Measurements from ENCODE around the gene TMED6.

The TMED6 gene

DNA sequence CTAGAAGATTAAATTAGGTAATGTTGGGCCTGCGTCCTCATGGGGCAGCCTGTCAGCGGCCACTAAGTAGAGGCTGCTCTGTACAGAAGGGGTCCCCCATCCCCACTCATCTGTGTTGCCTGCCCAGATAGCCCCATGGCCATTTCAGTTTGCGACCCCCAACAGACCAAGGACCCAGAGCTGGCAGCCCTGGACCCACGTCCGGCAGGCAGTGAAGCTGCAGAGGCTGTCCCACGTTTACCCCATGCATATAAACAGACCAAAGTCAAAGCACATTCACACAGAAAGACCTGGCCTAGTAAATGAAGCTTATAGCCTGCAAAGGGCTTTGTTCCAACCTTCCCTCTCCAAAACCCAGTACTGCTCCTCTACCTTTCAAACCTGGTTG, 25.8 kb downstream of the TMED6 start:
- Histone ChIP-seq H3K9me3 (ENCODE audit: control insufficient read depth in 2 of 2, low read length in 2 of 2) (no peaks in the 10 kb centered on the region), H3K36me3 (ENCODE audit: control insufficient read depth in 2 of 2, insufficient read depth in 2 of 2, low read length in 2 of 2) (peaks cover 35 to 44% of the 10 kb centered on the region in 2 donors), H3K9ac (ENCODE audit: low read depth in 1 of 2, low read length in 2 of 2) (no peak overlapping the region), H3K27me3 (ENCODE audit: control insufficient read depth in 2 of 2, insufficient read depth in 2 of 2, low read length in 2 of 2) (no peaks in the 10 kb centered on the region), H3K4me1 (ENCODE audit: control insufficient read depth in 2 of 2, insufficient read depth in 2 of 2, low read length in 2 of 2) (peaks cover 24 to 44% of the 10 kb centered on the region in 2 donors), H3K4me3 (ENCODE audit: low read length in 2 of 2) (peak overlapping the region in 1 of 2 donors; percentile 10), H3K27ac (ENCODE audit: low read depth in 2 of 2, low read length in 2 of 2) (peak overlapping the region; percentile 15 to 49)

- H3K9me3 ChIP-seq (ENCODE audit: control insufficient read depth in 2 of 2, low read length in 2 of 2), result no peaks in the 10 kb centered on the region
- H3K27me3 ChIP-seq (ENCODE audit: control insufficient read depth in 2 of 2, insufficient read depth in 2 of 2, low read length in 2 of 2), result no peaks in the 10 kb centered on the region
- H3K4me1 ChIP-seq (ENCODE audit: control insufficient read depth in 2 of 2, insufficient read depth in 2 of 2, low read length in 2 of 2), result peaks cover 23 to 44% of the 10 kb centered on the region in 2 donors
- peaks cover 45 to 55% of the 10 kb centered on the region in 2 donors for H3K36me3 ChIP-seq (ENCODE audit: control insufficient read depth in 2 of 2, insufficient read depth in 2 of 2, low read length in 2 of 2)
- H3K27ac ChIP-seq (ENCODE audit: low read depth in 2 of 2, low read length in 2 of 2), result no peak overlapping the region
- no peak overlapping the region for H3K9ac ChIP-seq (ENCODE audit: low read depth in 1 of 2, low read length in 2 of 2)
- H3K4me3 ChIP-seq (ENCODE audit: low read length in 2 of 2), result no peak overlapping the region
These were observed 26.9 kb downstream of the TMED6 start for GRCh38 chr16:69324585-69325253.

DNA sequence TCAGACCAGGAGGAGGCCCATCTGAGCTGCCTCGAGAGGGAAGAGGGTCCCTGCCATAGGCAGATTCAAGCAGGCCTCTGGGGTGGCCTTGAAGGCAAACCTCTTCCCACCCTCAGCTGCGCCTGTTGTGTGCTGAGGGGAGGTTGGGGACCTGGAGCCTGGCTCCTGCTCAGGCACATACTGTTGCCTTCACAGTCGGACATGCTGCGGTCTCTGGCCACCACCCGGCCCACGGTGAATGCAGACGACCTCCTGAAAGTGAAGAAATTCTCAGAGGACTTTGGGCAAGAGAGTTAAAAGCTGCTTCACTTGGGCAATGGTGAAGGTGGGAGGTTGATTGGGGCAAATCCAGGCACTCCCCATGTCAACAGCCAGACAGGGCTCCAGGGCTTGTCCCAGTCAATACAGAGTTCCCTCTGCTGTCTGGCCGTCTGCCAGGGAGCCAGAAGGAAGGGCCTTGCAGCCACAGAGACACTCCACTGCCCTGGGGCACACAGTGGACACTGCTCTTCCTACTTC, 27.5 kb downstream of the TMED6 start:
- H3K9ac ChIP-seq (ENCODE audit: low read depth in 1 of 2, low read length in 2 of 2), result no peak overlapping the region
- H3K4me1 ChIP-seq (ENCODE audit: control insufficient read depth in 2 of 2, insufficient read depth in 2 of 2, low read length in 2 of 2), result peaks cover 17 to 38% of the 10 kb centered on the region in 2 donors
- no peaks in the 10 kb centered on the region for H3K27me3 ChIP-seq (ENCODE audit: control insufficient read depth in 2 of 2, insufficient read depth in 2 of 2, low read length in 2 of 2)
- peaks cover 51 to 62% of the 10 kb centered on the region in 2 donors for H3K36me3 ChIP-seq (ENCODE audit: control insufficient read depth in 2 of 2, insufficient read depth in 2 of 2, low read length in 2 of 2)
- H3K27ac ChIP-seq (ENCODE audit: low read depth in 2 of 2, low read length in 2 of 2), result no peak overlapping the region
- H3K4me3 ChIP-seq (ENCODE audit: low read length in 2 of 2), result no peak overlapping the region
- no peaks in the 10 kb centered on the region for H3K9me3 ChIP-seq (ENCODE audit: control insufficient read depth in 2 of 2, low read length in 2 of 2)

DNA sequence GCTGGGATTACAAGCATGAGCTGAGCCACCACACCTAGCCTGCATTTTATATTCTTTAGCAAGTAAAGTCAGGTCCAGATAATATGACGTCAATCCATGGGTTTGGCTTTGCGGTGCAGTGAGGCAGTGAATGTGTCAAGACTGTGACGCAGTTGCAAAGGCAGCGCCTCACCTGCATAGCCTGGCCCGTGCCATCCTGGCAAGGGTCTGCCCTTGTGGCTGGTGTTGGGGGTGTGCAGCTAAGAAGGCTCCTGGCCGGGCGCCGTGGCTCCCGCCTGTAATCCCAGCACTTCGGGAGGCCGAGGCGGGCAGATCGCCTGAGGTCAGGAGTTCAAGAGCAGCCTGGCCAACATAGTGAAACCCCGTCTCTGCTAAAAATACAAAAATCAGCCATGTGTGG, 28.2 kb downstream of the TMED6 start:
- H3K4me3 ChIP-seq (ENCODE audit: low read length in 2 of 2), result no peak overlapping the region
- no peak overlapping the region for H3K9ac ChIP-seq (ENCODE audit: low read depth in 1 of 2, low read length in 2 of 2)
- no peaks in the 10 kb centered on the region for H3K27me3 ChIP-seq (ENCODE audit: control insufficient read depth in 2 of 2, insufficient read depth in 2 of 2, low read length in 2 of 2)
- peaks cover 58 to 66% of the 10 kb centered on the region in 2 donors for H3K36me3 ChIP-seq (ENCODE audit: control insufficient read depth in 2 of 2, insufficient read depth in 2 of 2, low read length in 2 of 2)
- H3K27ac ChIP-seq (ENCODE audit: low read depth in 2 of 2, low read length in 2 of 2), result no peak overlapping the region
- no peaks in the 10 kb centered on the region for H3K9me3 ChIP-seq (ENCODE audit: control insufficient read depth in 2 of 2, low read length in 2 of 2)
- peaks cover 10 to 32% of the 10 kb centered on the region in 2 donors for H3K4me1 ChIP-seq (ENCODE audit: control insufficient read depth in 2 of 2, insufficient read depth in 2 of 2, low read length in 2 of 2)

DNA sequence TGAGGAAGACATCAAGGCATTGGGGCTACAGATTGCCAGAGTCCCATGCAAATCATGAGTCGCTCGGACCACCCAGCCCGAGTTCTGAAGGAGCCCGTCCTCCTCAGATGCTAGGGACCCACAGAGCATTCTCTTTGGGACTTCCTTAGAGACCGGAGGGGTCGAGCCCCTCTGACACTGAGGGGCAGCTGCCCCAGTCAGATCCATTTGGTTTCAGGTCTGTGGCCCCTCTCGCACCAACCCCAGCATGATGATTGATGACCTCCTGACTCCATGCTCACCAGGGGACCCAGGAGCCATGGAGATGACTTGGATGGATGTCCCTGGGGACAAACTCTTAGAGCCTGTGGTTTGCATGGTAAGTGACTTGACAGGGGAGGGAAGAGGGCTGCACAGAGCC, 29.2 kb downstream of the TMED6 start:
- H3K9ac ChIP-seq (ENCODE audit: low read depth in 1 of 2, low read length in 2 of 2), result no peak overlapping the region
- no peak overlapping the region for H3K4me3 ChIP-seq (ENCODE audit: low read length in 2 of 2)
- no peaks in the 10 kb centered on the region for H3K27me3 ChIP-seq (ENCODE audit: control insufficient read depth in 2 of 2, insufficient read depth in 2 of 2, low read length in 2 of 2)
- peaks cover 63 to 71% of the 10 kb centered on the region in 2 donors for H3K36me3 ChIP-seq (ENCODE audit: control insufficient read depth in 2 of 2, insufficient read depth in 2 of 2, low read length in 2 of 2)
- H3K27ac ChIP-seq (ENCODE audit: low read depth in 2 of 2, low read length in 2 of 2), result no peak overlapping the region
- peaks cover 7 to 27% of the 10 kb centered on the region in 2 donors for H3K4me1 ChIP-seq (ENCODE audit: control insufficient read depth in 2 of 2, insufficient read depth in 2 of 2, low read length in 2 of 2)
- no peaks in the 10 kb centered on the region for H3K9me3 ChIP-seq (ENCODE audit: control insufficient read depth in 2 of 2, low read length in 2 of 2)

GRCh38 chr16:69321080-69321479, 30.5 kb downstream of the TMED6 start:
- H3K4me1 ChIP-seq (ENCODE audit: control insufficient read depth in 2 of 2, insufficient read depth in 2 of 2, low read length in 2 of 2), result peaks cover 5 to 15% of the 10 kb centered on the region in 2 donors
- no peaks in the 10 kb centered on the region for H3K9me3 ChIP-seq (ENCODE audit: control insufficient read depth in 2 of 2, low read length in 2 of 2)
- H3K27me3 ChIP-seq (ENCODE audit: control insufficient read depth in 2 of 2, insufficient read depth in 2 of 2, low read length in 2 of 2), result no peaks in the 10 kb centered on the region
- H3K36me3 ChIP-seq (ENCODE audit: control insufficient read depth in 2 of 2, insufficient read depth in 2 of 2, low read length in 2 of 2), result peaks cover 74 to 81% of the 10 kb centered on the region in 2 donors
- H3K4me3 ChIP-seq (ENCODE audit: low read length in 2 of 2), result no peak overlapping the region
- no peak overlapping the region for H3K27ac ChIP-seq (ENCODE audit: low read depth in 2 of 2, low read length in 2 of 2)
- no peak overlapping the region for H3K9ac ChIP-seq (ENCODE audit: low read depth in 1 of 2, low read length in 2 of 2)

GRCh38 chr16:69320740-69321073, 30.9 kb downstream of the TMED6 start:
- no peak overlapping the region for H3K9ac ChIP-seq (ENCODE audit: low read depth in 1 of 2, low read length in 2 of 2)
- H3K4me3 ChIP-seq (ENCODE audit: low read length in 2 of 2), result no peak overlapping the region
- no peaks in the 10 kb centered on the region for H3K27me3 ChIP-seq (ENCODE audit: control insufficient read depth in 2 of 2, insufficient read depth in 2 of 2, low read length in 2 of 2)
- no peak overlapping the region for H3K27ac ChIP-seq (ENCODE audit: low read depth in 2 of 2, low read length in 2 of 2)
- peaks cover 78 to 81% of the 10 kb centered on the region in 2 donors for H3K36me3 ChIP-seq (ENCODE audit: control insufficient read depth in 2 of 2, insufficient read depth in 2 of 2, low read length in 2 of 2)
- H3K4me1 ChIP-seq (ENCODE audit: control insufficient read depth in 2 of 2, insufficient read depth in 2 of 2, low read length in 2 of 2), result peaks cover 1 to 11% of the 10 kb centered on the region in 2 donors
- no peaks in the 10 kb centered on the region for H3K9me3 ChIP-seq (ENCODE audit: control insufficient read depth in 2 of 2, low read length in 2 of 2)

DNA sequence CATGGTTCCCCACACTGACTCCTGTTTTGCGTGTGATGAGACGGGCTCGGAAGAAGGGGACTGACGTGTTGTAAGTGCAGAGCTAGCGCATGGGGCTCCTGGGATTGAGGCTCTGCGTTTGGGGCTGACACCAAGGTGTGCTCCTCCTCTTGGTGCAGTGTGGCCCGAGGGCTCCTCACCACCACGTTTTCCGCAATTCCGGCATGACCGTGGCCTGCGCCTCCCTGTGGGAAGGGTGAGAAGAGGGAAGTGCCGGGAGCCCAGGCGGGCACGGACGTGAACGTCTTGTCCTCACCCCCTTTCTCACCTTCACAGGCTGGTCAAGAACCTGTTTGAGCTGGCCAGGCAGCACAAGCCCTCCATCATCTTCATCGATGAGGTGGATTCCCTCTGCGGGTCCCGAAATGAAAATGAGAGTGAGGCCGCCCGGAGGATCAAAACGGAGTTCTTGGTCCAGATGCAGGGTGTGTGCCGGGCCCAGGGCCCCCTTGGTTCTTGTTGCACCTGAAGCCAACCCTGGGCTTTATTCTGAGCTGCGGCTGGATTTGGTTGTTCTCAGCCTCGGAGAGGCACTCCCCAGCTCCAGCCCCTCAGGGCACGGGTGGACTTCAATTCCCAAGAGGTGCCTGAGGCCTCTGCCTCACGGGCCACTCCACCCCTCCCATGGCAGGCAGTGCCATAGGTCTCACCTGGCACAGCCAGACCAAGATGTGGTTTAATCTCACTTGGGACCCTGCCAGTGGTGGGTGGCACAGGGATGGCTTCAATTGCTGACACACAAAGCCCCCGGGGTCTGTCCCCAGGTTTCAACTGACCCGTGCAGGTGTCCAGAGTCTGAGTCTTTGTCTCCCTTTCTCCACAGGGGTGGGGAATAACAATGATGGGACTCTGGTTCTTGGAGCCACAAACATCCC, 31.5 kb downstream of the TMED6 start:
- H3K27ac ChIP-seq (ENCODE audit: low read depth in 2 of 2, low read length in 2 of 2), result no peak overlapping the region
- no peak overlapping the region for H3K4me3 ChIP-seq (ENCODE audit: low read length in 2 of 2)
- H3K36me3 ChIP-seq (ENCODE audit: control insufficient read depth in 2 of 2, insufficient read depth in 2 of 2, low read length in 2 of 2), result peaks cover 79 to 81% of the 10 kb centered on the region in 2 donors

DNA sequence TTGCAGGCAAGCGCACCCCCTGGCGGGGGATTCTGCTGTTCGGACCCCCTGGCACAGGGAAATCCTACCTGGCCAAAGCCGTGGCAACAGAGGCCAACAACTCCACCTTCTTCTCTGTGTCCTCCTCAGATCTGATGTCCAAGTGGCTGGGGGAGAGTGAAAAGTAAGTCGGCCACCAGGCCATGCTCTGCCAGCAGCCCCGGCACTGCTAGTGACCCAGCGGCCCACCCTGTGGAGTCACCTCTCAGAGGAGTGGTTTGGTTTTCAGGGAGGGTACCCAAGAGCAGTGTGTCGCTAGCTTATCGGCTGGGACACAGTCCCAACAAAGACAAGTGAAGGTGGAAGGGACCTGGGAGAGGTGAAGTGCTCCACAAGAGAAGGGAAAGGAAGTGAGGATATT, 32.2 kb downstream of the TMED6 start:
- Histone ChIP-seq H3K4me1 (ENCODE audit: control insufficient read depth in 2 of 2, insufficient read depth in 2 of 2, low read length in 2 of 2) (peaks cover 0 to 6% of the 10 kb centered on the region in 2 donors), H3K9me3 (ENCODE audit: control insufficient read depth in 2 of 2, low read length in 2 of 2) (no peaks in the 10 kb centered on the region), H3K4me3 (ENCODE audit: low read length in 2 of 2) (no peak overlapping the region), H3K9ac (ENCODE audit: low read depth in 1 of 2, low read length in 2 of 2) (no peak overlapping the region), H3K27me3 (ENCODE audit: control insufficient read depth in 2 of 2, insufficient read depth in 2 of 2, low read length in 2 of 2) (no peaks in the 10 kb centered on the region), H3K36me3 (ENCODE audit: control insufficient read depth in 2 of 2, insufficient read depth in 2 of 2, low read length in 2 of 2) (peaks cover 76 to 82% of the 10 kb centered on the region in 2 donors), H3K27ac (ENCODE audit: low read depth in 2 of 2, low read length in 2 of 2) (no peak overlapping the region)

More for the DNA sequence above, 31.5 kb downstream of the TMED6 start:
- Histone ChIP-seq H3K9me3 (ENCODE audit: control insufficient read depth in 2 of 2, low read length in 2 of 2) (no peaks in the 10 kb centered on the region), H3K4me1 (ENCODE audit: control insufficient read depth in 2 of 2, insufficient read depth in 2 of 2, low read length in 2 of 2) (peaks cover 0 to 11% of the 10 kb centered on the region in 2 donors), H3K9ac (ENCODE audit: low read depth in 1 of 2, low read length in 2 of 2) (no peak overlapping the region), H3K27me3 (ENCODE audit: control insufficient read depth in 2 of 2, insufficient read depth in 2 of 2, low read length in 2 of 2) (no peaks in the 10 kb centered on the region)

GRCh38 chr16:69318911-69319289, 32.7 kb downstream of the TMED6 start:
- no peaks in the 10 kb centered on the region for H3K27me3 ChIP-seq (ENCODE audit: control insufficient read depth in 2 of 2, insufficient read depth in 2 of 2, low read length in 2 of 2)
- H3K4me3 ChIP-seq (ENCODE audit: low read length in 2 of 2), result no peak overlapping the region
- no peak overlapping the region for H3K27ac ChIP-seq (ENCODE audit: low read depth in 2 of 2, low read length in 2 of 2)
- H3K9ac ChIP-seq (ENCODE audit: low read depth in 1 of 2, low read length in 2 of 2), result no peak overlapping the region
- H3K9me3 ChIP-seq (ENCODE audit: control insufficient read depth in 2 of 2, low read length in 2 of 2), result no peaks in the 10 kb centered on the region
- peaks cover 0 to 1% of the 10 kb centered on the region in 2 donors for H3K4me1 ChIP-seq (ENCODE audit: control insufficient read depth in 2 of 2, insufficient read depth in 2 of 2, low read length in 2 of 2)
- peaks cover 74 to 83% of the 10 kb centered on the region in 2 donors for H3K36me3 ChIP-seq (ENCODE audit: control insufficient read depth in 2 of 2, insufficient read depth in 2 of 2, low read length in 2 of 2)

Data from mucosa of rectum (tissue), 2 donors.